SK-N-SH treated with all-trans-retinoic acid at 6 μM for 48 hours (cell line): ENCODE results near the gene SPATA6L.

Source experiments
- ATAC-seq: fragments of 200-7000 bp; cut with Tn5 transposase; 3 replicates; pipeline ENCODE4 v1.9.1; 2020; ENCODE audit warnings: mild to moderate bottlenecking, moderate library complexity
- ARNTL ChIP-seq: fragments of 450-650 bp; formaldehyde crosslinking; IDR thresholded peaks from 2 replicates; pipeline ENCODE4 v1.5.0; 2020; ENCODE audit warnings: low read depth, mild to moderate bottlenecking, moderate library complexity, borderline replicate concordance
- BACH2 ChIP-seq: fragments of 250-450 bp; sonication (Bioruptor Pico); IDR thresholded peaks from 2 replicates; pipeline ENCODE4 v1.9.0; 2021; ENCODE audit warnings: mild to moderate bottlenecking, borderline replicate concordance
- ESRRG ChIP-seq: fragments of 250-450 bp; sonication (Bioruptor Pico); IDR thresholded peaks from 2 replicates; pipeline ENCODE4 v1.6.1; 2021; ENCODE audit warnings: mild to moderate bottlenecking
- ISL1 ChIP-seq: fragments of 250-450 bp; sonication (Bioruptor Pico); IDR thresholded peaks from 2 replicates; pipeline ENCODE4 v2.1.2; 2022; ENCODE audit warnings: mild to moderate bottlenecking, moderate library complexity
- OSR1 ChIP-seq: fragments of 250-450 bp; sonication (Bioruptor Pico); IDR thresholded peaks from 2 replicates; pipeline ENCODE4 v1.8.0; 2022; ENCODE audit warnings: moderate library complexity, mild to moderate bottlenecking, inconsistent platforms
- PPARA ChIP-seq: fragments of 250-450 bp; sonication (Bioruptor Pico); IDR thresholded peaks from 2 replicates; pipeline ENCODE4 v1.5.0; 2020; ENCODE audit warnings: mild to moderate bottlenecking, borderline replicate concordance
- RARB ChIP-seq: fragments of 250-450 bp; sonication (Bioruptor Pico); IDR thresholded peaks from 2 replicates; pipeline ENCODE4 v1.8.0; 2021; ENCODE audit warnings: mild to moderate bottlenecking, moderate library complexity
- SNAI2 ChIP-seq: fragments of 250-450 bp; sonication (Bioruptor Pico); IDR thresholded peaks from 2 replicates; pipeline ENCODE4 v1.5.0; 2020; ENCODE audit warnings: mild to moderate bottlenecking, moderate library complexity
- TCF4 ChIP-seq: fragments of 250-450 bp; sonication (Bioruptor Pico); IDR thresholded peaks from 2 replicates; pipeline ENCODE4 v1.8.0; 2021; ENCODE audit warnings: mild to moderate bottlenecking, moderate library complexity, borderline replicate concordance
- TSHZ2 ChIP-seq: fragments of 250-450 bp; sonication (Bioruptor Pico); IDR thresholded peaks from 2 replicates; pipeline ENCODE4 v1.5.0; 2020; ENCODE audit warnings: mild to moderate bottlenecking, moderate library complexity
- ZFP3 ChIP-seq: fragments of 250-450 bp; sonication (Bioruptor Pico); IDR thresholded peaks from 2 replicates; pipeline ENCODE4 v1.5.0; 2020; ENCODE audit warnings: mild to moderate bottlenecking, moderate library complexity
- ZFP30 ChIP-seq: fragments of 450-650 bp; formaldehyde crosslinking; IDR thresholded peaks from 2 replicates; pipeline ENCODE4 v1.5.0; 2022; ENCODE audit warnings: mild to moderate bottlenecking, moderate library complexity
- ZNF70 ChIP-seq: fragments of 450-650 bp; formaldehyde crosslinking; IDR thresholded peaks from 2 replicates; pipeline ENCODE4 v1.5.0; 2020; ENCODE audit warnings: mild to moderate bottlenecking, moderate library complexity
- ZNF8 ChIP-seq: fragments of 450-650 bp; formaldehyde crosslinking; IDR thresholded peaks from 2 replicates; pipeline ENCODE4 v1.5.0; 2020; ENCODE audit warnings: mild to moderate bottlenecking, moderate library complexity
- TF ChIP-seq, protein P1 (sequence below): fragments of 250-450 bp; sonication (Bioruptor Pico); IDR thresholded peaks from 2 replicates; pipeline ENCODE4 v1.8.0; 2020; ENCODE audit warnings: mild to moderate bottlenecking, moderate library complexity, borderline replicate concordance
- TF ChIP-seq, protein P2 (sequence below): fragments of 250-450 bp; sonication (Bioruptor Pico); IDR thresholded peaks from 2 replicates; pipeline ENCODE4 v1.8.0; 2021; ENCODE audit warnings: low read depth, mild to moderate bottlenecking, moderate library complexity, borderline replicate concordance
- TF ChIP-seq, protein P3 (sequence below): fragments of 250-450 bp; sonication (Bioruptor Pico); IDR thresholded peaks from 2 replicates; pipeline ENCODE4 v1.5.1; 2020; ENCODE audit warnings: low read depth, mild to moderate bottlenecking, moderate library complexity

The SPATA6L gene, protein sequence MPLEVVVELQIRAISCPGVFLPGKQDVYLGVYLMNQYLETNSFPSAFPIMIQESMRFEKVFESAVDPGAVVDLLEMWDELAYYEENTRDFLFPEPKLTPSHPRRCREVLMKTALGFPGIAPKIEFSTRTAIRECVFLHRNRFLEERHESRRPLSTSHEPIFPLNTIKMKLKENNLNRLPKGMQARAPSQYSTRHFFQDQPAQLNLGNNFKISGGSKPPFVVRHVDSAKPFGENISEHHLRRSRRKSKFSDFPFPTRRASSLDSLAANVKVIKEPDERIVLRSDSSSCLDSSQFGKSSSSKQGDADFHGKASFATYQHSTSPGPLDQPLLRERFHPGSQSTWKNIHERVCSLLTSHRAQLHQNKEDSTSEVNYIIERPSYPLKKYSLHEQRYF

GRCh38 chr9:4666042-4666699 is at the start of gene SPATA6L:
TSS of gene SPATA6L (minus strand) at chr9:4666480. CDS start at chr9:4666250, 230 bp downstream.
- ATAC-seq = peak; percentile 66
- TF ChIP-seq ESRRG (no peak), ZNF70 (CRISPR knock-in tag) (no peak), ZFP3 (CRISPR knock-in tag) (0 out of 2 replicates have a peak, but pooled peaks have one; percentile 31)
- TF ChIP-seq, protein P1, sequence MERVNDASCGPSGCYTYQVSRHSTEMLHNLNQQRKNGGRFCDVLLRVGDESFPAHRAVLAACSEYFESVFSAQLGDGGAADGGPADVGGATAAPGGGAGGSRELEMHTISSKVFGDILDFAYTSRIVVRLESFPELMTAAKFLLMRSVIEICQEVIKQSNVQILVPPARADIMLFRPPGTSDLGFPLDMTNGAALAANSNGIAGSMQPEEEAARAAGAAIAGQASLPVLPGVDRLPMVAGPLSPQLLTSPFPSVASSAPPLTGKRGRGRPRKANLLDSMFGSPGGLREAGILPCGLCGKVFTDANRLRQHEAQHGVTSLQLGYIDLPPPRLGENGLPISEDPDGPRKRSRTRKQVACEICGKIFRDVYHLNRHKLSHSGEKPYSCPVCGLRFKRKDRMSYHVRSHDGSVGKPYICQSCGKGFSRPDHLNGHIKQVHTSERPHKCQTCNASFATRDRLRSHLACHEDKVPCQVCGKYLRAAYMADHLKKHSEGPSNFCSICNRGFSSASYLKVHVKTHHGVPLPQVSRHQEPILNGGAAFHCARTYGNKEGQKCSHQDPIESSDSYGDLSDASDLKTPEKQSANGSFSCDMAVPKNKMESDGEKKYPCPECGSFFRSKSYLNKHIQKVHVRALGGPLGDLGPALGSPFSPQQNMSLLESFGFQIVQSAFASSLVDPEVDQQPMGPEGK (CRISPR knock-in tag) = no peak

- ATAC-seq = no peak
- TF ChIP-seq ZFP30 (CRISPR knock-in tag) = no peak
- TF ChIP-seq ZNF70 (CRISPR knock-in tag) = no peak
- TF ChIP-seq, protein P2, sequence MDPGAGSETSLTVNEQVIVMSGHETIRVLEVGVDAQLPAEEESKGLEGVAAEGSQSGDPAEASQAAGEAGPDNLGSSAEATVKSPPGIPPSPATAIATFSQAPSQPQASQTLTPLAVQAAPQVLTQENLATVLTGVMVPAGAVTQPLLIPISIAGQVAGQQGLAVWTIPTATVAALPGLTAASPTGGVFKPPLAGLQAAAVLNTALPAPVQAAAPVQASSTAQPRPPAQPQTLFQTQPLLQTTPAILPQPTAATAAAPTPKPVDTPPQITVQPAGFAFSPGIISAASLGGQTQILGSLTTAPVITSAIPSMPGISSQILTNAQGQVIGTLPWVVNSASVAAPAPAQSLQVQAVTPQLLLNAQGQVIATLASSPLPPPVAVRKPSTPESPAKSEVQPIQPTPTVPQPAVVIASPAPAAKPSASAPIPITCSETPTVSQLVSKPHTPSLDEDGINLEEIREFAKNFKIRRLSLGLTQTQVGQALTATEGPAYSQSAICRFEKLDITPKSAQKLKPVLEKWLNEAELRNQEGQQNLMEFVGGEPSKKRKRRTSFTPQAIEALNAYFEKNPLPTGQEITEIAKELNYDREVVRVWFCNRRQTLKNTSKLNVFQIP (CRISPR knock-in tag) = no peak
- no peak for TF ChIP-seq TSHZ2 (CRISPR knock-in tag)
Observed at GRCh38 chr9:4714266-4715016, 48.2 kb upstream of the SPATA6L start.

DNA sequence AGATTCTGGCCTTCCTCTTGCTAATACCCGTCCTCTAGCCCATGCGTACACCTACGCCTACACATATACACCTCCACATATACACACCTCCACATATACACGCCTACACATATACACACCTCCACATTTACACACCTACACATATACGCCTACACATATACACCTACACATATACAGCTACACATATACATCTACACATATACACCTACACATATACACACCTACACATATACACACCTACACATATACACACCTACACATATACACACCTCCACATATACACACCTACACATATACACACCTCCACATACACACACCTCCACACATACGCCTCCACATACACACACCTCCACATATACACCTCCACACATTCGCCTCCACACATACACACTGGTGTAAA is 47.6 kb upstream of the SPATA6L start:
- ATAC-seq = no peak
- TF ChIP-seq BACH2 = no peak
- no peak for TF ChIP-seq PPARA (CRISPR knock-in tag)
- no peak for TF ChIP-seq ZFP30 (CRISPR knock-in tag)
- TF ChIP-seq RARB (CRISPR knock-in tag) = no peak
- no peak for TF ChIP-seq OSR1 (CRISPR knock-in tag)
- TF ChIP-seq TCF4 (CRISPR knock-in tag) = no peak
- no peak for TF ChIP-seq ISL1 (CRISPR knock-in tag)
- TF ChIP-seq ARNTL (CRISPR knock-in tag) = no peak
- TF ChIP-seq, protein P3, sequence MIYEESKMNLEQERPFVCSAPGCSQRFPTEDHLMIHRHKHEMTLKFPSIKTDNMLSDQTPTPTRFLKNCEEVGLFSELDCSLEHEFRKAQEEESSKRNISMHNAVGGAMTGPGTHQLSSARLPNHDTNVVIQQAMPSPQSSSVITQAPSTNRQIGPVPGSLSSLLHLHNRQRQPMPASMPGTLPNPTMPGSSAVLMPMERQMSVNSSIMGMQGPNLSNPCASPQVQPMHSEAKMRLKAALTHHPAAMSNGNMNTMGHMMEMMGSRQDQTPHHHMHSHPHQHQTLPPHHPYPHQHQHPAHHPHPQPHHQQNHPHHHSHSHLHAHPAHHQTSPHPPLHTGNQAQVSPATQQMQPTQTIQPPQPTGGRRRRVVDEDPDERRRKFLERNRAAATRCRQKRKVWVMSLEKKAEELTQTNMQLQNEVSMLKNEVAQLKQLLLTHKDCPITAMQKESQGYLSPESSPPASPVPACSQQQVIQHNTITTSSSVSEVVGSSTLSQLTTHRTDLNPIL (CRISPR knock-in tag) = no peak
- no peak for TF ChIP-seq ZNF8

- TF ChIP-seq, protein P2 (CRISPR knock-in tag) = no peak
- TF ChIP-seq RARB (CRISPR knock-in tag) (no peak), ZNF70 (CRISPR knock-in tag) (no peak), BACH2 (no peak), ISL1 (CRISPR knock-in tag) (no peak), TCF4 (CRISPR knock-in tag) (no peak), PPARA (CRISPR knock-in tag) (no peak), SNAI2 (CRISPR knock-in tag) (no peak)
- TF ChIP-seq, protein P1 (CRISPR knock-in tag) = no peak
- TF ChIP-seq, protein P3 (CRISPR knock-in tag) = no peak
- no peak for ATAC-seq
Observed at GRCh38 chr9:4709380-4709779, 43.1 kb upstream of the SPATA6L start.
